Activated naive CD4-positive, alpha-beta T cell treated with anti-CD3 and anti-CD28 coated beads, Interleukin-2, amount 10 ng/mL, durations not matched to agents 5 hours and 36 hours (primary cell): ENCODE results near the gene OR8K3. TPM values are rescaled to one million over a fixed set of nuclear protein-coding genes. Genes with fewer than 3 reads are reported as not detected.

Experiments
- total RNA-seq, 2 experiments: library from RNA; stranded (reverse); gene quantifications; one replicate each; pipeline ENCODE4 v1.2.3, GENCODE V29; 2021

The OR8K3 gene
- not detected for total RNA-seq

GRCh38 chr11:56314844-56315243 lies at the start of gene OR8K3:
TSS of gene OR8K3 (plus strand) at chr11:56315144. CDS start at chr11:56318307, 3,163 bp downstream.

GRCh38 chr11:56273854-56274253 lies 41.1 kb upstream of the OR8K3 start, which contains the start of gene OR5T1:
TSS of gene OR5T1 (plus strand) at chr11:56274154. CDS start at chr11:56275639, 1,485 bp downstream.

GRCh38 chr11:56292154-56292553 lies 22.8 kb upstream of the OR8K3 start, which contains the start of gene OR8H1:
TSS of gene OR8H1 (minus strand) at chr11:56292254. CDS start at chr11:56291062, 1,192 bp downstream.

GRCh38 chr11:56345739-56346138 lies 30.8 kb downstream of the OR8K3 start, which contains the start of gene OR8K1:
TSS of gene OR8K1 (plus strand) at chr11:56346039. CDS start at chr11:56346039, 0 bp downstream.

GRCh38 chr11:56353991-56354390 lies 39.0 kb downstream of the OR8K3 start, which contains the start of gene OR8J1:
TSS of gene OR8J1 (plus strand) at chr11:56354291. CDS start at chr11:56360247, 5,956 bp downstream.

Other genes with a start within 250 kb of the OR8K3 start
- not detected for gene OR8I2, start 221.8 kb upstream of the OR8K3 start, total RNA-seq
- not detected for gene OR8H2, start 211.5 kb upstream of the OR8K3 start, total RNA-seq
- not detected for gene OR8H3, start 192.8 kb upstream of the OR8K3 start, total RNA-seq
- gene OR8J3, start 174.9 kb upstream of the OR8K3 start, total RNA-seq, result not detected
- not detected for gene OR8K5, start 154.8 kb upstream of the OR8K3 start, total RNA-seq
- gene OR5J2, start 138.5 kb upstream of the OR8K3 start, total RNA-seq, result not detected
- not detected for gene OR5T2, start 80.9 kb upstream of the OR8K3 start, total RNA-seq
- not detected for gene OR5T3, start 62.9 kb upstream of the OR8K3 start, total RNA-seq
- gene OR5T1, start 41.0 kb upstream of the OR8K3 start, total RNA-seq, result not detected
- gene OR8H1, start 22.9 kb upstream of the OR8K3 start, total RNA-seq, result not detected
- gene OR8K1, start 30.9 kb downstream of the OR8K3 start, total RNA-seq, result not detected
- gene OR8J1, start 39.1 kb downstream of the OR8K3 start, total RNA-seq, result not detected
- gene OR8U1, start 60.5 kb downstream of the OR8K3 start, total RNA-seq, result not detected
- not detected for gene OR5AL1, start 97.6 kb downstream of the OR8K3 start, total RNA-seq
- not detected for gene OR5M3, start 158.2 kb downstream of the OR8K3 start, total RNA-seq
- gene OR5M8, start 176.2 kb downstream of the OR8K3 start, total RNA-seq, result not detected
- gene OR5M11, start 228.1 kb downstream of the OR8K3 start, total RNA-seq, result not detected